Measurements from ENCODE around the gene EHD1. TPM values are rescaled to one million over a fixed set of nuclear protein-coding genes. Genes with fewer than 3 reads are reported as not detected.

Gene EHD1
- total RNA-seq = 23.6 TPM

- FAIRE-seq = no peak
- peak; percentile 100 for DNase-seq (ENCODE audit: low spot score in 2 of 2)
These were observed at the start of gene EHD1 for GRCh38 chr11:64878494-64879243. EHD1 (minus strand) TSS chr11:64878621; CDS start chr11:64878464, 157 bp downstream.

GRCh38 chr11:64926689-64927088 is 48.3 kb upstream of the EHD1 start:
- FAIRE-seq (no peak), DNase-seq (ENCODE audit: low spot score in 2 of 2) (peak in 1 of 2 donors; percentile 12)

- FAIRE-seq = no peak
- DNase-seq (ENCODE audit: low spot score in 2 of 2) = peak in 1 of 2 donors; percentile 22
These were observed 47.4 kb upstream of the EHD1 start for GRCh38 chr11:64925536-64926436.

- no peak for FAIRE-seq
- peak; percentile 47 to 64 for DNase-seq (ENCODE audit: low spot score in 2 of 2)
These were observed 46.5 kb upstream of the EHD1 start for GRCh38 chr11:64924910-64925284.

- FAIRE-seq (peak; percentile 30), DNase-seq (ENCODE audit: low spot score in 2 of 2) (peak; percentile 98)
These were observed 45.8 kb upstream of the EHD1 start, which contains the start of gene PPP2R5B for GRCh38 chr11:64923944-64924909. PPP2R5B (plus strand) TSS chr11:64924689; CDS start chr11:64925735, 1,046 bp downstream.

GRCh38 chr11:64923151-64923661 is 44.8 kb upstream of the EHD1 start:
- no peak for DNase-seq (ENCODE audit: low spot score in 2 of 2)
- no peak for FAIRE-seq

- no peak for FAIRE-seq
These were observed 43.0 kb upstream of the EHD1 start for GRCh38 chr11:64921384-64921783.

GRCh38 chr11:64920124-64920523 is 41.7 kb upstream of the EHD1 start:
- FAIRE-seq = no peak

More at GRCh38 chr11:64921384-64921783, 43.0 kb upstream of the EHD1 start:
- DNase-seq (ENCODE audit: low spot score in 2 of 2) = no peak

GRCh38 chr11:64919627-64920026 is 41.2 kb upstream of the EHD1 start:
- FAIRE-seq (no peak), DNase-seq (ENCODE audit: low spot score in 2 of 2) (no peak)

More at GRCh38 chr11:64920124-64920523, 41.7 kb upstream of the EHD1 start:
- DNase-seq (ENCODE audit: low spot score in 2 of 2) = no peak

- no peak for DNase-seq (ENCODE audit: low spot score in 2 of 2)
These were observed 39.6 kb upstream of the EHD1 start for GRCh38 chr11:64918017-64918416.

GRCh38 chr11:64917663-64917995 is 39.2 kb upstream of the EHD1 start:
- no peak for FAIRE-seq
- DNase-seq (ENCODE audit: low spot score in 2 of 2) = no peak

More at GRCh38 chr11:64918017-64918416, 39.6 kb upstream of the EHD1 start:
- FAIRE-seq = no peak

- DNase-seq (ENCODE audit: low spot score in 2 of 2) (peak; percentile 98 to 99), FAIRE-seq (peak; percentile 97)
These were observed 38.6 kb upstream of the EHD1 start, which contains the start of gene ATG2A for GRCh38 chr11:64916775-64917662. ATG2A (minus strand) TSS chr11:64917209; CDS start chr11:64917135, 74 bp downstream.

- no peak for FAIRE-seq
These were observed 37.8 kb upstream of the EHD1 start for GRCh38 chr11:64916040-64916774.

GRCh38 chr11:64915376-64915887 is 37.0 kb upstream of the EHD1 start:
- DNase-seq (ENCODE audit: low spot score in 2 of 2) = no peak
- no peak for FAIRE-seq

More at GRCh38 chr11:64916040-64916774, 37.8 kb upstream of the EHD1 start:
- DNase-seq (ENCODE audit: low spot score in 2 of 2) = peak in 1 of 2 donors; percentile 51

- FAIRE-seq = no peak
- no peak for DNase-seq (ENCODE audit: low spot score in 2 of 2)
These were observed 35.7 kb upstream of the EHD1 start for GRCh38 chr11:64914123-64914522.

GRCh38 chr11:64913171-64913727 is 34.8 kb upstream of the EHD1 start:
- DNase-seq (ENCODE audit: low spot score in 2 of 2) (no peak), FAIRE-seq (no peak)

GRCh38 chr11:64911689-64912088 is 33.3 kb upstream of the EHD1 start:
- DNase-seq (ENCODE audit: low spot score in 2 of 2) (no peak), FAIRE-seq (no peak)

All from frontal cortex (tissue), 4 donors.